GM12892 (cell line): ENCODE data around the gene RBM46.

Experiments
- POLR2A ChIP-seq: IDR thresholded peaks from 2 replicates; pipeline ENCODE4 v1.6.1; 2011; ENCODE audit warnings: low read depth, low read length, control low read depth
- POLR2AphosphoS5 ChIP-seq: IDR thresholded peaks from 2 replicates; pipeline ENCODE4 v1.6.1; 2011; ENCODE audit warnings: low read depth, low read length, control low read depth

- no peak for TF ChIP-seq POLR2AphosphoS5
- no peak for TF ChIP-seq POLR2A
Measured at GRCh38 chr4:154838155-154838554, 57.1 kb downstream of the RBM46 start.
